ENCODE measurements around the gene ADAM12. TPM values are rescaled to one million over a fixed set of nuclear protein-coding genes. Genes with fewer than 3 reads are reported as not detected.

The ADAM12 gene
- total and polyA plus RNA-seq, 2 experiments from 2014 or later = 0.13 to 0.87 TPM

GRCh38 chr10:126022841-126023240 lies 365.4 kb downstream of the ADAM12 start (continued):
- TF ChIP-seq ZNF462 (CRISPR knock-in tag; IDR thresholded peaks at IDR 0.05) (no peak), CTCF (conservative IDR thresholded peaks at IDR 0.05; ENCODE audit: low read depth in 2 of 2) (no peak), CREB1 (CRISPR knock-in tag; IDR thresholded peaks at IDR 0.05; ENCODE audit: low read depth) (no peak), ZNF114 (CRISPR knock-in tag; IDR thresholded peaks at IDR 0.05) (no peak), EZH2 (IDR thresholded peaks at IDR 0.05; ENCODE audit: low read depth, unreplicated experiment) (no peak)

GRCh38 chr10:126021833-126022500 lies 366.3 kb downstream of the ADAM12 start:
- peaks cover 1% of the 10 kb centered on the region for H3K27me3 Mint-ChIP-seq (ENCODE audit: insufficient read depth, low read depth, poor library complexity)
- H3K79me2 ChIP-seq (replicated peaks; ENCODE audit: insufficient read depth) = no peaks in the 10 kb centered on the region
- DNase-seq (ENCODE audit: low spot score) (no peak), ATAC-seq (no peak)
- H3K36me3 Mint-ChIP-seq (ENCODE audit: low read depth) = no peaks in the 10 kb centered on the region
- no peak overlapping the region; the same call in 1 of the 2 replicates for H2AFZ ChIP-seq
- H3K4me3 Mint-ChIP-seq = no peak overlapping the region
- H3K27ac Mint-ChIP-seq = no peak overlapping the region
- no peaks in the 10 kb centered on the region for H3K4me1 ChIP-seq (ENCODE audit: insufficient read depth)
- no peaks in the 10 kb centered on the region; the same call in 2 of the 3 replicates for H3K9me3 Mint-ChIP-seq
- peaks cover 9% of the 10 kb centered on the region for H3K9me2 ChIP-seq (ENCODE audit: insufficient read depth)
- no peak overlapping the region for H3K27ac ChIP-seq (ENCODE audit: low read depth)
- H4K20me1 ChIP-seq (replicated peaks; ENCODE audit: insufficient read depth) = no peaks in the 10 kb centered on the region
- H3K27me3 ChIP-seq (ENCODE audit: insufficient read depth) = no peaks in the 10 kb centered on the region
- no peak overlapping the region for H3K4me3 ChIP-seq
- H3K36me3 ChIP-seq (ENCODE audit: insufficient read depth) = no peaks in the 10 kb centered on the region
- no peaks in the 10 kb centered on the region; the same call in 2 of the 3 replicates for H3K4me1 Mint-ChIP-seq
- H3K4me2 ChIP-seq = no peak overlapping the region
- H3F3A ChIP-seq (replicated peaks; ENCODE audit: low read depth) = no peaks in the 10 kb centered on the region
- TF ChIP-seq ETS1 (IDR thresholded peaks at IDR 0.05) (no peak), CTCF (conservative IDR thresholded peaks at IDR 0.05; ENCODE audit: low read depth in 2 of 2) (no peak), POLR2AphosphoS5 (IDR thresholded peaks at IDR 0.05; ENCODE audit: low read depth) (no peak), EZH2phosphoT487 (IDR thresholded peaks at IDR 0.05; ENCODE audit: unreplicated experiment) (no peak), EZH2 (IDR thresholded peaks at IDR 0.05; ENCODE audit: low read depth, unreplicated experiment) (no peak), JUNB (IDR thresholded peaks at IDR 0.05; ENCODE audit: unreplicated experiment) (no peak), CREB1 (CRISPR knock-in tag; IDR thresholded peaks at IDR 0.05; ENCODE audit: low read depth) (no peak), ZNF331 (CRISPR knock-in tag; IDR thresholded peaks at IDR 0.05; ENCODE audit: low read depth) (no peak)
